Endothelial cell of umbilical vein (primary cell): Measurements from ENCODE around the gene ACCSL.

Experiments used
- CTCF ChIP-seq, 2 donors: IDR thresholded peaks; 1 replicate in 1 of 2; 2 replicates in 1 of 2; pipeline ENCODE4 v1.5.1; 2011; ENCODE audit warnings: low read length in 2 of 2, mild to moderate bottlenecking in 2 of 2, moderate library complexity in 2 of 2, control low read depth in 1 of 2, inconsistent platforms in 1 of 2, low read depth in 1 of 2; ENCODE audit not compliant: insufficient read depth in 1 of 2; ENCODE audit errors: extremely low read depth in 1 of 2
- EZH2 ChIP-seq: IDR thresholded peaks from 2 replicates; pipeline ENCODE4 v1.6.1; 2012; ENCODE audit warnings: borderline replicate concordance, low read depth, mild to moderate bottlenecking, moderate library complexity, low read length, inconsistent platforms; ENCODE audit not compliant: severe bottlenecking
- FOS ChIP-seq: IDR thresholded peaks from 2 replicates; pipeline ENCODE4 v1.6.1; 2011; ENCODE audit warnings: mild to moderate bottlenecking, low read length, moderate library complexity, borderline replicate concordance; ENCODE audit not compliant: insufficient read depth
- JUN ChIP-seq: IDR thresholded peaks from 2 replicates; pipeline ENCODE4 v1.6.1; 2011; ENCODE audit warnings: borderline replicate concordance, low read depth; ENCODE audit not compliant: insufficient read length, insufficient read depth
- MAX ChIP-seq: IDR thresholded peaks from 2 replicates; pipeline ENCODE4 v1.6.1; 2011; ENCODE audit not compliant: insufficient read depth, insufficient read length
- MYC ChIP-seq: IDR thresholded peaks from one replicate; pipeline ENCODE4 v1.6.1; 2011; ENCODE audit warnings: mild to moderate bottlenecking, low read depth, low read length
- POLR2A ChIP-seq: IDR thresholded peaks from 2 replicates; pipeline ENCODE4 v1.6.1; 2012; ENCODE audit warnings: low read depth, mild to moderate bottlenecking, control low read depth, low read length
- POLR2AphosphoS5 ChIP-seq: IDR thresholded peaks from 2 replicates; pipeline ENCODE4 v1.6.1; 2012; ENCODE audit warnings: low read depth, mild to moderate bottlenecking, control low read depth, low read length, moderate library complexity; ENCODE audit not compliant: insufficient read depth

- TF ChIP-seq CTCF (IDR thresholded peaks at IDR 0.05; ENCODE audit: extremely low read depth in 1 of 2, insufficient read depth in 1 of 2, low read depth in 1 of 2, low read length in 2 of 2) = no peak
- no peak for TF ChIP-seq MAX
- TF ChIP-seq POLR2A = no peak
- TF ChIP-seq FOS = no peak
- TF ChIP-seq POLR2AphosphoS5 = no peak
- TF ChIP-seq EZH2 = no peak
- no peak for TF ChIP-seq MYC
- no peak for TF ChIP-seq JUN
Observed at GRCh38 chr11:44031549-44031948, 16.2 kb upstream of the ACCSL start.
